ENCODE measurements around the gene KCNIP3.
"Not testable (repeated sequence)": the region's sequence is repeated elsewhere in the genome, so short reads cannot be mapped to it uniquely, and the experiment has no call there.

The KCNIP3 gene

GRCh38 chr2:95433373-95433772 lies 136.2 kb downstream of the KCNIP3 start:
- DNase-seq: not testable (repeated sequence)

- not testable (repeated sequence) for DNase-seq
These were observed 136.8 kb downstream of the KCNIP3 start for GRCh38 chr2:95433973-95434372.

GRCh38 chr2:95434507-95435076 lies 137.4 kb downstream of the KCNIP3 start:
- not testable (repeated sequence) for DNase-seq

GRCh38 chr2:95435162-95435871 lies 138.2 kb downstream of the KCNIP3 start:
- DNase-seq: not testable (repeated sequence)

All from eye (tissue), 1 donor.